Measurements from ENCODE around the gene ABCA9.

- TF ChIP-seq CTCF (conservative IDR thresholded peaks at IDR 0.05; ENCODE audit: low read depth in 2 of 2) (peak; percentile 67 to 72), EZH2 (IDR thresholded peaks at IDR 0.05; ENCODE audit: low read depth, unreplicated experiment) (no peak), EZH2phosphoT487 (IDR thresholded peaks at IDR 0.05; ENCODE audit: unreplicated experiment) (no peak)
These were observed 88.5 kb downstream of the ABCA9 start for GRCh38 chr17:68972119-68972704.
